ENCODE results near the gene COMMD6. TPM values are rescaled to one million over a fixed set of nuclear protein-coding genes. Genes with fewer than 3 reads are reported as not detected.

COMMD6 gene
- 34.3 and 35.4 TPM in 2 replicates for total RNA-seq

DNA sequence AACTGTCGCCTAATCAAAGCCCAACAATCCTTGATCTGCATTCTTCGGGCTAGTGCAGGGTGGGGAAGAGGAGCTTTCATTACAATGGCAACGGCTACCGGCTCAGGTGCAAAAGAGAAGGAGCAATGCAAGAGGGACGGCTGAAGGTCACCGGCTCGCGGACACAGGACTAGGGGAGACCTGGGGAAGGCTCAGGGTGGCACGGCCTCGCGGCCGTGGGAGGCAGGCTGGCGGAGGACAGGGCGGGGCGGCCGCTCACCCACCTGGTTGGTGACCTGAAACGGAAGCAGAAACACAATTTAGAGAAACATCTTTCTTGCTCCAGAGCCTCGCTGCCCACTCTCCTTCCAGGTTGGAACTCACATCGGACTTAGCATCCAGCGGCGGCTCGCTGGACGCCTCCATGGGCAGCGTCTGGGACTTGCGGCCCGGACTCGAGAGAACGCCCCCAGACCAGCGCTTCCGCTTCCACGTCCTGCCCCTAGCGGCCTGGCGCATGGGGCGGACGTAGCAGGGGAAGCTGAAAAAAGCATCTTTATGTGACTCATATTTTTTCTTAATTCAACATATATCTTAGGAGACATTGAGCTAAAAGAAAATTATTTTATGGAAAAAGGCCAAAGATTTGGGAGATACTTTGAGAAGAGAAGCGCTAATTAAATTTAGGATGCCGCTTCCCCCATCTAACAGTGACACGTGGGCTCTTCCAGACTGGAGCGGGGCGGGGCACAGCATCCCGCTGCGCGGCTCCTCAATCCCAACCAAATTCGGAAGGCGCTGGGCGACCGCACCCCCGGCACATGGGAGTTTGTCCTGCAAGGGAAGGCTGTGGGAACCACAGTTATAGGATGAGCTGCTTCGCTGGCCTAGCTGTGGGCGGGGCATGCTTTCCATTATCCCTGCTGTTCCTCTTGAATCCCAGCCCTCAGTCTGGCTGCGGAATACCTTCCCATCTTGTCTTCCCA lies at the start of gene COMMD6:
TSS of gene COMMD6 (minus strand) at position 441 of the 965 bp plus-strand sequence. CDS start at position 405, 36 bp downstream.

DNA sequence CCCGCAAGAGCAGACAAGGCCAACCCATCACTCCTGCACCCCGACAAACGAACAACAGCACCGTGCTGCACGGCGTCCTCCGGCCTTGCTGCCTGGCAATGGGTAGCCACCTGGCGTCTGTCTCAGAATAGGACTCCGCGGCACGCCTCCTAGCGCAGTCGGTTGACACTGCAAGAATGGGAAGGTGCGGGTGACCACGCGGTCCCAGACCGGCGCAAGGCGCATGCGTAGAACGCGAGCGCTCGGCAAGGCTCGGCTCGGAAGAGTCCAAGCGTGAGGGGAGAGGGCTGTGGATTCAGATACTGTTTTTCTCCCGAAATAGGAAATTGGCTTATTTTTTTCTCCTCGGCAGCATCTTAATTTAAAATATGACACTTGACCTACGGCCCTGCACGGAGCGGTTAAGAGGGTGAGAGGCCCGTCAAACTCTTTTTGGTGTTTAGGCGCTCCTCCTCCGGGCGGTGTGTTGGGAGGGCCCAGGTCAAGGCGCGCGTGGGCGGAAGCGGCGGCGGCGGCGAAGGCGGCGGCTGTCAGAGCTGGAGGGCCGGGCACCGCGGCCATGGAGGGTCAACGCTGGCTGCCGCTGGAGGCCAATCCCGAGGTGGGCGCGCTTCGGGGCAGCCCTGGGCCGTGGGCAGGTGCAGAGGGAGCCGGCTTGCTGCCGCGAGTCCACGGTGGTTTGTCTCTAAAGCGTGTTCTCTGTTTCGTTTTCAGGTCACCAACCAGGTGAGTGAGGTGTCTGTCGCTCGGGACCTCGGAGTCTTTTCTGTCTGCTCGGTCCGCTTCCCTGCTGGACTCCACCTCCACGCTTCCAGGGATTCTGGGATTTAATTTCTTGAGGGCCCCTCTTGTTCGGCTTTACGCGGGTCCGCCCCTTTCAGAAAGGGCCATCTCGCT lies 11.9 kb upstream of the COMMD6 start, which contains the start of gene UCHL3:
TSS of gene UCHL3 (plus strand) at position 530 of the 897 bp plus-strand sequence. CDS start at position 560, 30 bp downstream.

DNA sequence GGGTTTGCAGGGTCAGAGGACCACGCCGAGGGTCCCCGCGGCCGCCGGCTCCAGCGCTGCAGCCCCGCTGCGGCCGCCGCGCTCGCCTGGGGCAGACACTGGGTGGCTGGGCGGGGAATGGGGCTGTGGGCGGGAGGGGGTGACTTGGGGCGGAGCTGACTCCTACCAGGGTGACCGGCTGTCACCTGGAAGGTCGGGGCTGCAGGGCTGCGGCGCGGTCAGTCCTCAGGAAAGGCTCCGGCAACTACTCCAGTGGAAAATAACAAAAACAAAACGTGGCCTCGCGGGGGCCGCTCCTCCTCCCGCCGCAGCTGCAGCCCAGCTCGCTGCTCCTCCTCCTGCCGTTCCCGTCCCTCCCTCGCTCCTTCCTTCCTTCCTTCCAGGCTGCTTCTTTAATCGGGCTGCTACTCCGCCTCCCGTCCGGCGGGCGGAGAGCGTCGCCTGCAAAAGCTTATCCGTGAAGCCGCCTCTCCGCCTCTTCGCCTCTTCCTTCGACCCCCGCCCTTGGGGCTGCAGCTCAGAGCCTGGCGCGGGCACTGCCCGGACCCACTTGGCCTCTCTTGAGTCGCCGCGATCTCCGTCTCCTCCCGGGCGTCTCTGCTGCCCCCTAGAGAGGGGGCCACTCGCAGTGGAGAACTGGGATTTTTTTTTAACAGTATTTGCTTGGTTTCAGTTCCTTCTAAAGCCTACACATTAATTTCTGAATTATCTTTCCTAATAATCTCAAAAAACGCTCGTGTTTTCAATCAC lies 55.4 kb downstream of the COMMD6 start, which contains the start of gene TBC1D4:
TSS of gene TBC1D4 (minus strand) at position 100 of the 750 bp plus-strand sequence. CDS start 402 bp downstream, outside the sequence.

Other genes with a start within 250 kb of the COMMD6 start
- 8.9 and 12.4 TPM in 2 replicates for gene TBC1D4, start 55.7 kb downstream of the COMMD6 start, total RNA-seq
- gene UCHL3, start 11.9 kb upstream of the COMMD6 start, total RNA-seq = 61.4 and 64.8 TPM in 2 replicates
- gene LMO7, start 98.5 kb upstream of the COMMD6 start, total RNA-seq = 80.1 and 100 TPM in 2 replicates